A549 treated with CpdA at 1 μM for 4 hours (cell line): ENCODE results near the gene NMS. TPM values are rescaled to one million over a fixed set of nuclear protein-coding genes. Genes with fewer than 3 reads are reported as not detected.

Experiments used
- total RNA-seq: library from RNA; stranded (reverse); fragments of 200-300 nt; extraction: Qiagen RNA extraction; gene quantifications from 5 replicates; pipeline ENCODE4 v1.2.3, GENCODE V29; 2022; ENCODE audit warnings: low read depth

The NMS gene
- total RNA-seq: not detected in 5 replicates

GRCh38 chr2:100470182-100470581 lies at the start of gene NMS:
Gene NMS (plus strand): TSS chr2:100470482. CDS start chr2:100470489, 7 bp downstream.

Other genes with a start within 250 kb of the NMS start
- 3.0 to 4.1 TPM (median 3.8 TPM) in 5 replicates for gene LONRF2, start 148.0 kb upstream of the NMS start, total RNA-seq
- 15.5 to 16.8 TPM (median 16.0 TPM) in 5 replicates for gene CHST10, start 52.8 kb upstream of the NMS start, total RNA-seq
- gene PDCL3, start 92.5 kb downstream of the NMS start, total RNA-seq: 36.6 to 52.4 TPM (median 38.8 TPM) in 5 replicates